GM23338 (cell line): ENCODE measurements around the gene NEURL1. TPM values are rescaled to one million over a fixed set of nuclear protein-coding genes. Genes with fewer than 3 reads are reported as not detected.

Source experiments
- ATAC-seq: fragments of 200-7000 bp; cut with Tn5 transposase; 3 replicates; pipeline ENCODE4 v1.9.1; 2020
- DNase-seq: peaks from one replicate; pipeline ENCODE4 v3.0.0-alpha.2; 2015; ENCODE audit warnings: low spot score
- H2AFZ ChIP-seq: fragments of 200-600 bp; sonication (generic); 2 replicates; pipeline ENCODE4 v1.8.0; 2016; ENCODE audit warnings: antibody characterized with exemption, mild to moderate bottlenecking, moderate library complexity
- H3F3A ChIP-seq: fragments of 200-600 bp; sonication (generic); replicated peaks from 2 replicates; pipeline ENCODE4 v1.8.0; 2017; ENCODE audit warnings: antibody characterized with exemption, mixed run types, low read depth
- H3K27ac ChIP-seq: fragments of 200-600 bp; sonication (generic); 2 replicates; pipeline ENCODE4 v1.6.1; 2016; ENCODE audit warnings: low read depth
- H3K27me3 ChIP-seq: fragments of 200-600 bp; sonication (generic); 2 replicates; pipeline ENCODE4 v1.8.0; 2016; ENCODE audit warnings: mild to moderate bottlenecking, mixed run types, moderate library complexity; ENCODE audit not compliant: insufficient read depth
- H3K36me3 ChIP-seq: fragments of 200-600 bp; sonication (generic); 2 replicates; pipeline ENCODE4 v1.8.0; 2016; ENCODE audit warnings: mild to moderate bottlenecking; ENCODE audit not compliant: insufficient read depth
- H3K4me1 ChIP-seq: fragments of 200-600 bp; sonication (generic); 2 replicates; pipeline ENCODE4 v1.8.0; 2016; ENCODE audit warnings: mild to moderate bottlenecking, moderate library complexity; ENCODE audit not compliant: insufficient read depth
- H3K4me2 ChIP-seq: fragments of 200-600 bp; sonication (generic); 2 replicates; pipeline ENCODE4 v1.7.1; 2017; ENCODE audit warnings: mixed run types
- H3K4me3 ChIP-seq: fragments of 200-600 bp; sonication (generic); 2 replicates; pipeline ENCODE4 v1.6.1; 2016; ENCODE audit warnings: mixed run types
- H3K79me2 ChIP-seq: fragments of 200-600 bp; sonication (generic); replicated peaks from 2 replicates; pipeline ENCODE4 v1.8.0; 2017; ENCODE audit warnings: mild to moderate bottlenecking; ENCODE audit not compliant: insufficient read depth
- H3K9me2 ChIP-seq: fragments of 200-600 bp; sonication (generic); 2 replicates; pipeline ENCODE4 v1.8.0; 2017; ENCODE audit not compliant: insufficient read depth
- H4K20me1 ChIP-seq: fragments of 200-600 bp; sonication (generic); replicated peaks from 2 replicates; pipeline ENCODE4 v1.8.0; 2017; ENCODE audit warnings: mild to moderate bottlenecking; ENCODE audit not compliant: insufficient read depth
- H3K27ac Mint-ChIP-seq: 2 replicates; pipeline ENCODE4 v1.8.0; 2020; ENCODE audit warnings: inconsistent platforms, mild to moderate bottlenecking, moderate library complexity, mixed read lengths
- H3K27me3 Mint-ChIP-seq: 3 replicates; pipeline ENCODE4 v1.8.0; 2022; ENCODE audit warnings: low read depth, mild to moderate bottlenecking, moderate library complexity, mixed read lengths, inconsistent platforms; ENCODE audit not compliant: insufficient read depth, poor library complexity
- H3K36me3 Mint-ChIP-seq: 3 replicates; pipeline ENCODE4 v1.8.0; 2021; ENCODE audit warnings: low read depth, mild to moderate bottlenecking, inconsistent platforms, moderate library complexity, mixed read lengths
- H3K4me1 Mint-ChIP-seq: 3 replicates; pipeline ENCODE4 v1.8.0; 2020; ENCODE audit warnings: mild to moderate bottlenecking, inconsistent platforms, mixed read lengths
- H3K4me3 Mint-ChIP-seq: 3 replicates; pipeline ENCODE4 v1.8.0; 2021; ENCODE audit warnings: moderate library complexity, mild to moderate bottlenecking, inconsistent platforms, mixed read lengths
- H3K9me3 Mint-ChIP-seq: 3 replicates; pipeline ENCODE4 v1.8.0; 2020; ENCODE audit warnings: moderate library complexity, mild to moderate bottlenecking, inconsistent platforms, mixed read lengths
- CREB1 ChIP-seq: fragments of 250-450 bp; sonication (Bioruptor Pico); IDR thresholded peaks from 2 replicates; pipeline ENCODE4 v1.5.0; 2020; ENCODE audit warnings: low read depth, mild to moderate bottlenecking, moderate library complexity
- CTCF ChIP-seq, 2 experiments: fragments of 200-600 bp in 1 of 2; sonication (generic) in 1 of 2; conservative IDR thresholded peaks; 2 replicates each; pipeline versions ENCODE4 v1.5.1 to v1.6.1; 2016 to 2017; ENCODE audit warnings: antibody characterized with exemption in 2 of 2, low read depth in 2 of 2, mild to moderate bottlenecking in 2 of 2, moderate library complexity in 1 of 2
- ETS1 ChIP-seq: IDR thresholded peaks from 2 replicates; pipeline ENCODE4 v1.6.1; 2016; ENCODE audit warnings: antibody characterized with exemption
- EZH2 ChIP-seq: fragments of 200-600 bp; sonication (generic); IDR thresholded peaks from one replicate; pipeline ENCODE4 v1.8.0; 2017; ENCODE audit warnings: antibody characterized with exemption, mild to moderate bottlenecking, low read depth; ENCODE audit not compliant: unreplicated experiment
- EZH2phosphoT487 ChIP-seq: fragments of 200-600 bp; sonication (generic); IDR thresholded peaks from one replicate; pipeline ENCODE4 v1.8.1; 2018; ENCODE audit warnings: antibody characterized with exemption; ENCODE audit not compliant: unreplicated experiment
- JUNB ChIP-seq: IDR thresholded peaks from one replicate; pipeline ENCODE4 v1.6.1; 2016; ENCODE audit warnings: antibody characterized with exemption; ENCODE audit not compliant: unreplicated experiment
- NANOG ChIP-seq: IDR thresholded peaks from 2 replicates; pipeline ENCODE4 v1.6.1; 2016; ENCODE audit warnings: antibody characterized with exemption, borderline replicate concordance
- POLR2AphosphoS5 ChIP-seq: IDR thresholded peaks from 2 replicates; pipeline ENCODE4 v1.6.1; 2016; ENCODE audit warnings: antibody characterized with exemption, low read depth
- REST ChIP-seq: IDR thresholded peaks from one replicate; pipeline ENCODE4 v1.6.1; 2018; ENCODE audit warnings: antibody characterized with exemption; ENCODE audit not compliant: unreplicated experiment
- STAT1 ChIP-seq: IDR thresholded peaks from one replicate; pipeline ENCODE4 v1.6.1; 2016; ENCODE audit warnings: antibody characterized with exemption; ENCODE audit not compliant: unreplicated experiment
- ZNF114 ChIP-seq: fragments of 250-450 bp; sonication (Bioruptor Pico); IDR thresholded peaks from 2 replicates; pipeline ENCODE4 v1.5.0; 2020; ENCODE audit warnings: mild to moderate bottlenecking, moderate library complexity
- ZNF331 ChIP-seq: fragments of 250-450 bp; sonication (Bioruptor Pico); IDR thresholded peaks from 2 replicates; pipeline ENCODE4 v1.5.0; 2020; ENCODE audit warnings: low read depth, mild to moderate bottlenecking, moderate library complexity
- ZNF462 ChIP-seq: fragments of 250-450 bp; sonication (Bioruptor Pico); IDR thresholded peaks from 2 replicates; pipeline ENCODE4 v1.5.0; 2020; ENCODE audit warnings: mild to moderate bottlenecking, moderate library complexity
- polyA plus RNA-seq: library from polyadenylated mRNA; unstranded; fragments of >200 nt; fragmentation: Nextera tagmentation; extraction: Ambion mirVana; gene quantifications from 2 replicates; pipeline ENCODE4 v1.2.1, GENCODE V29; 2016
- total RNA-seq: library from RNA; depleted of rRNA; stranded (reverse); fragments of >200 nt; shearing (Covaris generic); gene quantifications from 2 replicates; pipeline ENCODE4 v1.2.3, GENCODE V29; 2014

Gene NEURL1
- total and polyA plus RNA-seq, 2 experiments from 2014 or later: 0.82 to 1.1 TPM

GRCh38 chr10:103504181-103504783 is 10.8 kb downstream of the NEURL1 start:
- Histone ChIP-seq H3K36me3 (no peaks in the 10 kb centered on the region), H3K4me3 (no peak overlapping the region), H3K27me3 (no peaks in the 10 kb centered on the region), H2AFZ (no peak overlapping the region), H4K20me1 (no peaks in the 10 kb centered on the region), H3K4me1 (no peaks in the 10 kb centered on the region), H3K4me2 (no peak overlapping the region), H3K9me2 (no peaks in the 10 kb centered on the region), H3F3A (no peaks in the 10 kb centered on the region), H3K27ac (no peak overlapping the region), H3K79me2 (no peaks in the 10 kb centered on the region)
- H3K36me3 Mint-ChIP-seq: no peaks in the 10 kb centered on the region
- DNase-seq (no peak), ATAC-seq (no peak)
- no peak overlapping the region for H3K4me3 Mint-ChIP-seq
- peaks cover 12% of the 10 kb centered on the region; the same call in 2 of the 3 replicates for H3K4me1 Mint-ChIP-seq
- no peak for TF ChIP-seq REST
- TF ChIP-seq EZH2phosphoT487: no peak
- TF ChIP-seq CREB1 (CRISPR knock-in tag): no peak
- no peak for TF ChIP-seq POLR2AphosphoS5
- TF ChIP-seq JUNB: no peak
- no peak for TF ChIP-seq STAT1
- TF ChIP-seq NANOG: no peak
- no peak for TF ChIP-seq ZNF114 (CRISPR knock-in tag)
- TF ChIP-seq ETS1: no peak
- TF ChIP-seq ZNF331 (CRISPR knock-in tag): no peak
- no peak for TF ChIP-seq ZNF462
- no peak for TF ChIP-seq CTCF (conservative IDR thresholded peaks at IDR 0.05; ENCODE audit: low read depth in 2 of 2)
- no peak for TF ChIP-seq EZH2
- H3K27me3 Mint-ChIP-seq: peaks cover 6% of the 10 kb centered on the region
- H3K9me3 Mint-ChIP-seq: no peaks in the 10 kb centered on the region
- no peak overlapping the region for H3K27ac Mint-ChIP-seq
